Measurements from ENCODE around the gene OR1F1. TPM values are rescaled to one million over a fixed set of nuclear protein-coding genes. Genes with fewer than 3 reads are reported as not detected.
"Not testable (repeated sequence)": the region's sequence is repeated elsewhere in the genome, so short reads cannot be mapped to it uniquely, and the experiment has no call there.

Gene OR1F1
- total RNA-seq, 2 experiments from 2014 or later = not detected

- Mint-ChIP-seq H3K4me1 (peaks cover 46% of the 10 kb centered on the region), H3K9me3 (ENCODE audit: low read depth) (peaks cover 1% of the 10 kb centered on the region), H3K27me3 (peaks cover 66% of the 10 kb centered on the region), H3K36me3 (ENCODE audit: low read depth) (peaks cover 4% of the 10 kb centered on the region), H3K4me3 (peak overlapping the region; percentile 69), H3K27ac (peak overlapping the region; percentile 72)
- CTCF ChIA-PET = interaction anchor here (0.7 to 1.4 kb wide), 7 partner anchors 17 to 131 kb away, joined by 3 to 6 read pairs (median 4); no protein-coding TSS in a partner anchor
- POLR2A ChIA-PET = interaction anchor here (0.6 to 1.4 kb wide), 3 partner anchors 19 to 43 kb away, joined by 3 to 5 read pairs (median 3); no protein-coding TSS in a partner anchor
- ATAC-seq (peak; percentile 42), DNase-seq (peak; percentile 78)
- intact Hi-C loops (cut with DNase I, micrococcal nuclease) = loop anchor here (1.0 to 2.0 kb wide), 8 partner anchors 14 to 312 kb away; partner anchors contain the start of genes CLUAP1 (in 1 of the 2), ZNF200 (in 1 of the 2) and ZNF263 (in 1 of the 2)
These were observed 1.2 kb downstream of the OR1F1 start for GRCh38 chr16:3188925-3189825.

GRCh38 chr16:3189869-3190268 lies 1.9 kb downstream of the OR1F1 start:
- intact Hi-C loops (cut with DNase I, micrococcal nuclease) = loop anchor here (1.0 to 5.0 kb wide), 8 partner anchors 15 to 311 kb away; partner anchors contain the start of genes CLUAP1 (in 1 of the 2), ZNF200 (in 1 of the 2) and ZNF263 (in 1 of the 2)
- H3K4me3 Mint-ChIP-seq = peak overlapping the region; percentile 69
- peaks cover 69% of the 10 kb centered on the region for H3K27me3 Mint-ChIP-seq
- no peak for ATAC-seq
- ChIA-PET CTCF (interaction anchor here (1.0 to 1.7 kb wide), 3 partner anchors 16 to 131 kb away, joined by 3 to 4 read pairs (median 4); no protein-coding TSS in a partner anchor), POLR2A (interaction anchor here (1.4 kb wide), 1 partner anchor 19 kb away, joined by 3 read pairs; no protein-coding TSS in a partner anchor)
- no peak for DNase-seq
- H3K27ac Mint-ChIP-seq = peak overlapping the region; percentile 72
- peaks cover 1% of the 10 kb centered on the region for H3K9me3 Mint-ChIP-seq (ENCODE audit: low read depth)
- H3K36me3 Mint-ChIP-seq (ENCODE audit: low read depth) = peaks cover 4% of the 10 kb centered on the region
- H3K4me1 Mint-ChIP-seq = peaks cover 43% of the 10 kb centered on the region

GRCh38 chr16:3190949-3191353 lies 2.9 kb downstream of the OR1F1 start:
- intact Hi-C loops (cut with DNase I, micrococcal nuclease) = loop anchor here in 1 of 2 experiments (5.0 kb wide), 1 partner anchor 271 kb away; no protein-coding TSS in a partner anchor
- peaks cover 68% of the 10 kb centered on the region for H3K27me3 Mint-ChIP-seq
- peak; percentile 51 for DNase-seq
- peak overlapping the region; percentile 69 for H3K4me3 Mint-ChIP-seq
- H3K4me1 Mint-ChIP-seq = peaks cover 43% of the 10 kb centered on the region
- peak overlapping the region; percentile 56 for H3K27ac Mint-ChIP-seq
- H3K9me3 Mint-ChIP-seq (ENCODE audit: low read depth) = peaks cover 1% of the 10 kb centered on the region
- ATAC-seq = no peak
- H3K36me3 Mint-ChIP-seq (ENCODE audit: low read depth) = peaks cover 4% of the 10 kb centered on the region
- ChIA-PET CTCF (interaction anchor here (0.9 to 1.7 kb wide), 4 partner anchors 10 to 40 kb away, joined by 3 to 5 read pairs (median 4); no protein-coding TSS in a partner anchor), POLR2A (no interaction called here)

- Mint-ChIP-seq H3K9me3 (ENCODE audit: low read depth) (peaks cover 1% of the 10 kb centered on the region), H3K4me1 (peaks cover 40% of the 10 kb centered on the region), H3K36me3 (ENCODE audit: low read depth) (peaks cover 4% of the 10 kb centered on the region), H3K27ac (no peak overlapping the region), H3K27me3 (peaks cover 60% of the 10 kb centered on the region), H3K4me3 (no peak overlapping the region)
- intact Hi-C loops (cut with DNase I, micrococcal nuclease) = loop anchor here in 1 of 2 experiments (5.0 kb wide), 1 partner anchor 270 kb away; no protein-coding TSS in a partner anchor
- peak; percentile 4 for DNase-seq
- no peak for ATAC-seq
- POLR2A ChIA-PET = interaction anchor here (0.6 kb wide), 1 partner anchor 45 kb away, joined by 3 read pairs; no protein-coding TSS in a partner anchor
- CTCF ChIA-PET = interaction anchor here (0.6 kb wide), 1 partner anchor 23 kb away, joined by 4 read pairs; no protein-coding TSS in a partner anchor
These were observed 4.5 kb downstream of the OR1F1 start for GRCh38 chr16:3192476-3193019.

- ATAC-seq = no peak
- Mint-ChIP-seq H3K9me3 (ENCODE audit: low read depth) (peaks cover 1% of the 10 kb centered on the region), H3K4me3 (no peak overlapping the region), H3K27ac (no peak overlapping the region), H3K4me1 (peaks cover 32% of the 10 kb centered on the region), H3K27me3 (peaks cover 56% of the 10 kb centered on the region), H3K36me3 (ENCODE audit: low read depth) (peaks cover 2% of the 10 kb centered on the region)
- no peak for DNase-seq
- POLR2A ChIA-PET = no interaction called here
- CTCF ChIA-PET = interaction anchor here (0.6 kb wide), 2 partner anchors 24 to 510 kb away, joined by 4 read pairs; no protein-coding TSS in a partner anchor
- intact Hi-C loops (cut with DNase I, micrococcal nuclease) = loop anchor here in 1 of 2 experiments (5.0 kb wide), 1 partner anchor 269 kb away; no protein-coding TSS in a partner anchor
These were observed 5.5 kb downstream of the OR1F1 start for GRCh38 chr16:3193221-3194212.

GRCh38 chr16:3194792-3195191 lies 6.8 kb downstream of the OR1F1 start:
- Mint-ChIP-seq H3K36me3 (ENCODE audit: low read depth) (no peaks in the 10 kb centered on the region), H3K4me3 (no peak overlapping the region), H3K4me1 (peaks cover 21% of the 10 kb centered on the region), H3K27me3 (peaks cover 44% of the 10 kb centered on the region), H3K27ac (no peak overlapping the region), H3K9me3 (ENCODE audit: low read depth) (peaks cover 1% of the 10 kb centered on the region)
- CTCF ChIA-PET = no interaction called here
- ATAC-seq (no peak), DNase-seq (no peak)
- intact Hi-C loops (cut with DNase I, micrococcal nuclease) = loop anchor here in 1 of 2 experiments (5.0 kb wide), 1 partner anchor 268 kb away; no protein-coding TSS in a partner anchor
- POLR2A ChIA-PET = no interaction called here

- H3K4me3 Mint-ChIP-seq = no peak overlapping the region
These were observed 8.0 kb downstream of the OR1F1 start for GRCh38 chr16:3195975-3196374.

GRCh38 chr16:3197694-3198333 lies 9.8 kb downstream of the OR1F1 start:
- H3K36me3 Mint-ChIP-seq (ENCODE audit: low read depth); H3K9me3 Mint-ChIP-seq (ENCODE audit: low read depth); ATAC-seq; intact Hi-C loops (cut with DNase I, micrococcal nuclease); H3K4me3 Mint-ChIP-seq; H3K27ac Mint-ChIP-seq; POLR2A ChIA-PET; DNase-seq; H3K4me1 Mint-ChIP-seq: not testable (repeated sequence)
- CTCF ChIA-PET = interaction anchor here (1.2 kb wide), 1 partner anchor 32 kb away, joined by 4 read pairs; no protein-coding TSS in a partner anchor
- H3K27me3 Mint-ChIP-seq = peaks cover 26% of the 10 kb centered on the region

More at GRCh38 chr16:3195975-3196374, 8.0 kb downstream of the OR1F1 start:
- Mint-ChIP-seq H3K9me3 (ENCODE audit: low read depth) (peaks cover 1% of the 10 kb centered on the region), H3K27ac (no peak overlapping the region), H3K27me3 (peaks cover 35% of the 10 kb centered on the region), H3K36me3 (ENCODE audit: low read depth) (no peaks in the 10 kb centered on the region), H3K4me1 (peaks cover 10% of the 10 kb centered on the region)
- POLR2A ChIA-PET = no interaction called here
- CTCF ChIA-PET = no interaction called here
- intact Hi-C loops (cut with DNase I, micrococcal nuclease) = no loop called here
- DNase-seq (no peak), ATAC-seq (no peak)

GRCh38 chr16:3198334-3199072 lies 10.5 kb downstream of the OR1F1 start:
- Mint-ChIP-seq H3K36me3 (ENCODE audit: low read depth) (no peaks in the 10 kb centered on the region), H3K4me3 (no peak overlapping the region), H3K27ac (no peak overlapping the region), H3K9me3 (ENCODE audit: low read depth) (no peaks in the 10 kb centered on the region), H3K4me1 (no peaks in the 10 kb centered on the region), H3K27me3 (peaks cover 19% of the 10 kb centered on the region)
- CTCF ChIA-PET = interaction anchor here (1.2 kb wide), 1 partner anchor 33 kb away, joined by 4 read pairs; no protein-coding TSS in a partner anchor
- ATAC-seq (no peak), DNase-seq (no peak)
- POLR2A ChIA-PET = interaction anchor here (0.5 kb wide), 1 partner anchor 17 kb away, joined by 3 read pairs; no protein-coding TSS in a partner anchor
- intact Hi-C loops (cut with DNase I, micrococcal nuclease) = no loop called here
